ENCODE results near the gene MAP2K5.

The MAP2K5 gene

DNA sequence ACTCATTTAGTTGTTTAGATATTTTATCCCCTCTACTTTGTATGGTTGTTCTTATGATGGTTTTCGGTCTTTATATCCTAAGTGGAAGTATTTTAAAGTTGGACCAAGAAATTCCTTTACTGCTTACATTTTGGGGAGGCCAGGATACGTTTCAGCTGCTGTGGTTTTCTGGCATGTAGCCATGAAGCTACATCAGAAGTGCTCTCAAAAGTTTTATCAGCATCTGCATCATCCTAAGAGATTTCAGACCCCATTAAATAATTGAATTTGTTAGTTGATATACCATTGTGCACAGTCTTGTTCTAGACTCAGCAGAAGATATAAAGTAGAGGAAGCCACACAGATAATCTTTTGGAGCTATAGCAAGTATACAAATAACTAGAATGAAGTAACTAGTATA is 232.7 kb downstream of the MAP2K5 start:
- TF ChIP-seq, protein P1, sequence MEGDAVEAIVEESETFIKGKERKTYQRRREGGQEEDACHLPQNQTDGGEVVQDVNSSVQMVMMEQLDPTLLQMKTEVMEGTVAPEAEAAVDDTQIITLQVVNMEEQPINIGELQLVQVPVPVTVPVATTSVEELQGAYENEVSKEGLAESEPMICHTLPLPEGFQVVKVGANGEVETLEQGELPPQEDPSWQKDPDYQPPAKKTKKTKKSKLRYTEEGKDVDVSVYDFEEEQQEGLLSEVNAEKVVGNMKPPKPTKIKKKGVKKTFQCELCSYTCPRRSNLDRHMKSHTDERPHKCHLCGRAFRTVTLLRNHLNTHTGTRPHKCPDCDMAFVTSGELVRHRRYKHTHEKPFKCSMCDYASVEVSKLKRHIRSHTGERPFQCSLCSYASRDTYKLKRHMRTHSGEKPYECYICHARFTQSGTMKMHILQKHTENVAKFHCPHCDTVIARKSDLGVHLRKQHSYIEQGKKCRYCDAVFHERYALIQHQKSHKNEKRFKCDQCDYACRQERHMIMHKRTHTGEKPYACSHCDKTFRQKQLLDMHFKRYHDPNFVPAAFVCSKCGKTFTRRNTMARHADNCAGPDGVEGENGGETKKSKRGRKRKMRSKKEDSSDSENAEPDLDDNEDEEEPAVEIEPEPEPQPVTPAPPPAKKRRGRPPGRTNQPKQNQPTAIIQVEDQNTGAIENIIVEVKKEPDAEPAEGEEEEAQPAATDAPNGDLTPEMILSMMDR (IDR thresholded peaks at IDR 0.05; ENCODE audit: low read depth, low read length): no peak

GRCh38 chr15:67775998-67776397 is 233.5 kb downstream of the MAP2K5 start:
- TF ChIP-seq, protein P1 (IDR thresholded peaks at IDR 0.05; ENCODE audit: low read depth, low read length): no peak
- no peak overlapping the region for H3K4me3 ChIP-seq (ENCODE audit: low read depth, low read length)

More for the DNA sequence above, 232.7 kb downstream of the MAP2K5 start:
- H3K4me3 ChIP-seq (ENCODE audit: low read depth, low read length): no peak overlapping the region

GRCh38 chr15:67776600-67776999 is 234.1 kb downstream of the MAP2K5 start:
- H3K4me3 ChIP-seq (ENCODE audit: low read depth, low read length): no peak overlapping the region
- TF ChIP-seq, protein P1 (IDR thresholded peaks at IDR 0.05; ENCODE audit: low read depth, low read length): no peak

DNA sequence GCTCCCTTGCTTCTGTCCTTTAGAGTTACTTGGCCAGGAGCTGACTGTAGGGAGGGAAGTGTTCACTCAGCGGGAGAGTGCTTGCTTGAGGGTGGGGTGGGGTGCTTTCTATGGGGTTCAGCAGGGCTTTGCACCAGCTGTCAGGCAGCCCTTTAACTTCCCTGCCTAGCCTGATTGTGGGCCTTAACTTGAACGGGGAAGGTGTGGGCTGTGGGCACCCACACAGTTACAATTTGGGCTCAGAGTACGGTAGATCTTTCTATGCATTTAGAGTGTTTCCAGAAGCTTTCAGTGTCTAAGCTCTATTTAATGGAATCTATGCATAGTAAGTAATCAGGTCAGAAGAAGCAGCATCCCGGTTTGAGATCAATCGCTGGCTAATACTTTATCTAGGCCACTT is 234.6 kb downstream of the MAP2K5 start:
- no peak overlapping the region for H3K4me3 ChIP-seq (ENCODE audit: low read depth, low read length)
- TF ChIP-seq, protein P1 (IDR thresholded peaks at IDR 0.05; ENCODE audit: low read depth, low read length): no peak

GRCh38 chr15:67777773-67778172 is 235.3 kb downstream of the MAP2K5 start:
- H3K4me3 ChIP-seq (ENCODE audit: low read depth, low read length): no peak overlapping the region
- TF ChIP-seq, protein P1 (IDR thresholded peaks at IDR 0.05; ENCODE audit: low read depth, low read length): no peak

DNA sequence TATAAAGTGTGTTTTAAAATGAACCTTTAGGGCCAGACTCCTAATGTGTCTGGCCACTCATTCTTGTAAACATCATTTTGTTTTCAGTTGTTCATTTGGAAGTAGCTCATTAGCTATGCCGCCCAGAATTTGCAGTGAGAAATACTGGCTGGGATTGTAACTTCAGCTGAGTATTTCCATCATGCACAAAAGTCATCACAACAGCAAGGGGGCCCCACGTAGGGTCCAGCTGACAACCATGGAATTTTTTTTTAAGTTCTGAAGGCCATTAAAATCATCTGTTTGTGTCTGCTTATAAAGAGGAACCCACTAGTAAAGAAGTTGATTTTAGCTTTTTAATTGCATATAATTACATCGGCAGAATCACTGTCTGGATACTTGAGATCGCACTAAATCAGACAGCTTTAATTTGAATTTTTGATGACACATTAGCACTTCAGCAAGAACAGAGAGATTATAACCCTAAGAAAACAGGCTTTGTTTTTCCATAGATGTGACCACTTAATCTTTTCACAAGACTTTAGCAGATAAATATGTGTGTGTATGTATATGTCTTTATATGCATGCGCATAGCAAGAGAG is 236.6 kb downstream of the MAP2K5 start:
- TF ChIP-seq, protein P1 (IDR thresholded peaks at IDR 0.05; ENCODE audit: low read depth, low read length): no peak
- no peak overlapping the region for H3K4me3 ChIP-seq (ENCODE audit: low read depth, low read length)

DNA sequence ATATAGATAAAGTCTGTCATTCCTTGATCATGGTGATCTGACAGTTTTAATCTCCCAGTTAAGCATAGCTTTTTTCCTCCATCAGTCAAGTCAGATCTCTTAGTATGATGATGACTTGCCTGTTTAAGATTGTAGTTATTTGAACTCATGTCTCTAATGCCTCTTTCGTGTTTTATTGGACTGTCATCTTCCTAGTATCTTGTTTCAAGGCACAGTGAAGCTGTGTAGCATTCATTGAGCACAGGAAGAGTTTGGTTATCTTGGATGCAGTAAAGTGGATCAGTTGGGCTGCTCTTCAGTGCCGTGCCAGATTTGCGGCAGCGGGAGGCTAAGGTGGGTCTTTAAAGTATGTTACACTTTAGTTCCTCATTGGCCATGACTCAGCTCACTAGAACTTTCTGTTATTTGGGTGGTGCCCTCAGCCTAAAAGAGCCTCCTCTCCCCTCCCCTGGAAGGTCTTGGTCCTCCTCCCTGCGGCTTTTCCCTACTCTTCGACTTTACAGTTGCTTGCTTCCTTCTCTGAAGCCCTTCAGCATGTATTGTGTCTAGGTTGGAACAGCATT is 237.1 kb downstream of the MAP2K5 start:
- no peak overlapping the region for H3K4me3 ChIP-seq (ENCODE audit: low read depth, low read length)
- TF ChIP-seq, protein P1 (IDR thresholded peaks at IDR 0.05; ENCODE audit: low read depth, low read length): no peak

Data from WI38 (cell line).